Measurements from ENCODE around the gene CTBP1. TPM values are rescaled to one million over a fixed set of nuclear protein-coding genes. Genes with fewer than 3 reads are reported as not detected.

CTBP1 gene
- polyA plus RNA-seq, 1 donor from 2014 or later = 325 TPM

DNA sequence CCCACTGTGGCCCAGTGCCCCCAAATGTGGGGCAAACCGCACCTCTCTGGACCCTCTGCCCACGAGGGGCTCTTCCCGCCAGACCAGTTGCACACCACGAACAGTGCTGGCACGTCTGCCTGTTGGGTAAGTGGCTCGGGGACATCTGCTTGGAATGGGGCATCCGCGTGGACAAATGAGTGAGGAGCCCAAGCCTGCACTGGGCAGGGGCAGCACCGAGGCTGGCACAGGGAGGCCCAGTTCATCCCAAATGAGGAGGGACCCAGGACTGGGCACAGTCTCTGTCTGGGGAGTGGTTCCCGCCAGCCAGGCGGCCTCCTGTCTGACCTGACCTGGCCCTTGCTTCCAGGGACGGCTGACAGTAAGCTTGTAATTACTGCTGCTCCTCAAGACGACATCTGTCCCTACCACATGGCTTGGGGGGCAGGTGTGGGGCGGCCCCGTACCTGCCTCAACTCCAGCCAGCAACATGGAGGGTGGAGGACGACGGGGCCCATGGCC, 79.7 kb downstream of the CTBP1 start:
- Histone ChIP-seq H3K36me3 (ENCODE audit: insufficient read depth, low read length) (no peaks in the 10 kb centered on the region), H2AFZ (ENCODE audit: low read depth, low read length) (no peak overlapping the region), H3K79me2 (replicated peaks; ENCODE audit: insufficient read depth, low read length) (no peaks in the 10 kb centered on the region), H3K4me3 (ENCODE audit: low read length) (no peak overlapping the region), H3K9me3 (ENCODE audit: low read length) (no peaks in the 10 kb centered on the region), H3K27ac (ENCODE audit: low read length) (no peak overlapping the region), H3K9me2 (ENCODE audit: insufficient read depth, low read length) (no peaks in the 10 kb centered on the region), H4K20me1 (ENCODE audit: insufficient read depth) (no peaks in the 10 kb centered on the region), H3K9ac (ENCODE audit: low read length) (no peak overlapping the region), H3K27me3 (ENCODE audit: insufficient read depth, low read depth, low read length) (peaks cover 58% of the 10 kb centered on the region), H3F3A (ENCODE audit: insufficient read depth, low read length, poor library complexity, severe bottlenecking) (no peaks in the 10 kb centered on the region), H3K4me2 (ENCODE audit: low read length) (no peak overlapping the region)
- TF ChIP-seq POLR2AphosphoS5 (IDR thresholded peaks at IDR 0.05) (no peak), TAF1 (IDR thresholded peaks at IDR 0.05; ENCODE audit: low read depth) (no peak), MXI1 (conservative IDR thresholded peaks at IDR 0.05; ENCODE audit: poor library complexity, severe bottlenecking) (no peak), EZH2 (IDR thresholded peaks at IDR 0.05; ENCODE audit: borderline replicate concordance, insufficient read depth, low read length, poor library complexity, severe bottlenecking) (no peak), EP300 (conservative IDR thresholded peaks at IDR 0.05; ENCODE audit: poor library complexity, severe bottlenecking) (no peak), RAD21 (conservative IDR thresholded peaks at IDR 0.05) (no peak), SMC3 (conservative IDR thresholded peaks at IDR 0.05; ENCODE audit: poor library complexity) (no peak)
- TF ChIP-seq, protein P1, sequence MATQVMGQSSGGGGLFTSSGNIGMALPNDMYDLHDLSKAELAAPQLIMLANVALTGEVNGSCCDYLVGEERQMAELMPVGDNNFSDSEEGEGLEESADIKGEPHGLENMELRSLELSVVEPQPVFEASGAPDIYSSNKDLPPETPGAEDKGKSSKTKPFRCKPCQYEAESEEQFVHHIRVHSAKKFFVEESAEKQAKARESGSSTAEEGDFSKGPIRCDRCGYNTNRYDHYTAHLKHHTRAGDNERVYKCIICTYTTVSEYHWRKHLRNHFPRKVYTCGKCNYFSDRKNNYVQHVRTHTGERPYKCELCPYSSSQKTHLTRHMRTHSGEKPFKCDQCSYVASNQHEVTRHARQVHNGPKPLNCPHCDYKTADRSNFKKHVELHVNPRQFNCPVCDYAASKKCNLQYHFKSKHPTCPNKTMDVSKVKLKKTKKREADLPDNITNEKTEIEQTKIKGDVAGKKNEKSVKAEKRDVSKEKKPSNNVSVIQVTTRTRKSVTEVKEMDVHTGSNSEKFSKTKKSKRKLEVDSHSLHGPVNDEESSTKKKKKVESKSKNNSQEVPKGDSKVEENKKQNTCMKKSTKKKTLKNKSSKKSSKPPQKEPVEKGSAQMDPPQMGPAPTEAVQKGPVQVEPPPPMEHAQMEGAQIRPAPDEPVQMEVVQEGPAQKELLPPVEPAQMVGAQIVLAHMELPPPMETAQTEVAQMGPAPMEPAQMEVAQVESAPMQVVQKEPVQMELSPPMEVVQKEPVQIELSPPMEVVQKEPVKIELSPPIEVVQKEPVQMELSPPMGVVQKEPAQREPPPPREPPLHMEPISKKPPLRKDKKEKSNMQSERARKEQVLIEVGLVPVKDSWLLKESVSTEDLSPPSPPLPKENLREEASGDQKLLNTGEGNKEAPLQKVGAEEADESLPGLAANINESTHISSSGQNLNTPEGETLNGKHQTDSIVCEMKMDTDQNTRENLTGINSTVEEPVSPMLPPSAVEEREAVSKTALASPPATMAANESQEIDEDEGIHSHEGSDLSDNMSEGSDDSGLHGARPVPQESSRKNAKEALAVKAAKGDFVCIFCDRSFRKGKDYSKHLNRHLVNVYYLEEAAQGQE (IDR thresholded peaks at IDR 0.05; ENCODE audit: borderline replicate concordance) = no peak
- TF ChIP-seq, protein P2, sequence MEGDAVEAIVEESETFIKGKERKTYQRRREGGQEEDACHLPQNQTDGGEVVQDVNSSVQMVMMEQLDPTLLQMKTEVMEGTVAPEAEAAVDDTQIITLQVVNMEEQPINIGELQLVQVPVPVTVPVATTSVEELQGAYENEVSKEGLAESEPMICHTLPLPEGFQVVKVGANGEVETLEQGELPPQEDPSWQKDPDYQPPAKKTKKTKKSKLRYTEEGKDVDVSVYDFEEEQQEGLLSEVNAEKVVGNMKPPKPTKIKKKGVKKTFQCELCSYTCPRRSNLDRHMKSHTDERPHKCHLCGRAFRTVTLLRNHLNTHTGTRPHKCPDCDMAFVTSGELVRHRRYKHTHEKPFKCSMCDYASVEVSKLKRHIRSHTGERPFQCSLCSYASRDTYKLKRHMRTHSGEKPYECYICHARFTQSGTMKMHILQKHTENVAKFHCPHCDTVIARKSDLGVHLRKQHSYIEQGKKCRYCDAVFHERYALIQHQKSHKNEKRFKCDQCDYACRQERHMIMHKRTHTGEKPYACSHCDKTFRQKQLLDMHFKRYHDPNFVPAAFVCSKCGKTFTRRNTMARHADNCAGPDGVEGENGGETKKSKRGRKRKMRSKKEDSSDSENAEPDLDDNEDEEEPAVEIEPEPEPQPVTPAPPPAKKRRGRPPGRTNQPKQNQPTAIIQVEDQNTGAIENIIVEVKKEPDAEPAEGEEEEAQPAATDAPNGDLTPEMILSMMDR (IDR thresholded peaks at IDR 0.05; ENCODE audit: poor library complexity, severe bottlenecking) = no peak

DNA sequence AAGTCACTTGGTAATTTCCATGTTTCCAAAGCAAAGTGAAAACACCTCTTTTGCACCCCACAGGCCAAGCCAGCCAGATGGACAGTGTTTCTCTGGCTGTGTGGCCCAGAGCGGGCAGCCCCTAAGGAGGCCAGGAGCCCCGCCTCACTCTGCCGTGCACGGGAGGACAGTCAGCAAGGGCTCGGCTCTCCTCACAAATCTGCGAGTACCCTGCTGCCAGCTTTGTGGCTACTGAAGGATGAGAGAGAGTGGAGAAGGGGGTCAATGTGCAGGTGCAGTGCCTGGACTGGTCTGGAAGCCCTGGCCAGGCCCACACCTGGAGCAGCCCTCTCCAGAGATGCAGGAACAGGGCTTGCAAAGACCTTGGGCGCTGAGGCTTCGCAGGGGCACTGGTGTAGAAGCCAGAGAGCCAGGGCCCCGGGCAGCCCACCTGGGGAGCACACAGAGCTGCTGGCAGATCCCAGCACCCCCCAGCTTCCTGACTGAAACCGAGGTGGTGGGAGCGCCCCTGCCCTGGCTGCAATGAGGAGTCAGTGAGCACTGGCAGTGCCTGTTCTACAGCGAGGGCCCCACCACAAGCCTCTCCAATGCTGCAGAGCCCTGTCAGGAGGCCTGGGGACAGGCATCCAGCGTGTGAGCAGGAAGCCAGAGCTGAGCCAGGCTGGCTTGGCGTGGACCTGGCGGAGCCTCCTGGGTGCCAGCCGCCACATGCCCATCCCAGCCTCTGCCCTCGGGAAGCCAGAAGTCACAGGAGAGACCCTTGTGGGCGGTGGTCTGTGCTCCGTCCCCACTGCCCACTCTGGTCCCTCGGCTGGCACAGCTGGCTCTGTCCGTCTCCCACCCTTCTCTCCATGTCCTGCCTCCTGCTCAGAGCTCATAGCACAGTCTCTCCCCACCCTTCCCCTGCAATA, 80.5 kb downstream of the CTBP1 start:
- Histone ChIP-seq H3K4me3 (ENCODE audit: low read length) (no peak overlapping the region), H3K36me3 (ENCODE audit: insufficient read depth, low read length) (no peaks in the 10 kb centered on the region), H3K79me2 (replicated peaks; ENCODE audit: insufficient read depth, low read length) (no peaks in the 10 kb centered on the region), H3K27me3 (ENCODE audit: insufficient read depth, low read depth, low read length) (peaks cover 54% of the 10 kb centered on the region), H4K20me1 (ENCODE audit: insufficient read depth) (no peaks in the 10 kb centered on the region), H3K9ac (ENCODE audit: low read length) (no peak overlapping the region), H3F3A (ENCODE audit: insufficient read depth, low read length, poor library complexity, severe bottlenecking) (no peaks in the 10 kb centered on the region), H3K9me2 (ENCODE audit: insufficient read depth, low read length) (no peaks in the 10 kb centered on the region), H3K27ac (ENCODE audit: low read length) (no peak overlapping the region), H3K4me2 (ENCODE audit: low read length) (no peak overlapping the region), H3K9me3 (ENCODE audit: low read length) (no peaks in the 10 kb centered on the region), H2AFZ (ENCODE audit: low read depth, low read length) (no peak overlapping the region)
- TF ChIP-seq EZH2 (IDR thresholded peaks at IDR 0.05; ENCODE audit: borderline replicate concordance, insufficient read depth, low read length, poor library complexity, severe bottlenecking) (no peak), POLR2AphosphoS5 (IDR thresholded peaks at IDR 0.05) (no peak), MXI1 (conservative IDR thresholded peaks at IDR 0.05; ENCODE audit: poor library complexity, severe bottlenecking) (no peak), TAF1 (IDR thresholded peaks at IDR 0.05; ENCODE audit: low read depth) (no peak), RAD21 (conservative IDR thresholded peaks at IDR 0.05) (no peak), EP300 (conservative IDR thresholded peaks at IDR 0.05; ENCODE audit: poor library complexity, severe bottlenecking) (no peak), SMC3 (conservative IDR thresholded peaks at IDR 0.05; ENCODE audit: poor library complexity) (no peak)
- TF ChIP-seq, protein P2 (IDR thresholded peaks at IDR 0.05; ENCODE audit: poor library complexity, severe bottlenecking) = no peak
- TF ChIP-seq, protein P1 (IDR thresholded peaks at IDR 0.05; ENCODE audit: borderline replicate concordance) = no peak
